GM10248 (cell line): ENCODE data around the gene PRPF18.

Experiments used
- CTCF ChIA-PET: fragments of 300-600 bp; sonication (Branson Sonifier 250); formaldehyde crosslinking; extraction: SDS; loops from one replicate; lab custom pipeline; 2021; ENCODE audit warnings: antibody characterized with exemption; lab: Yijun Ruan, JAX
- POLR2A ChIA-PET: fragments of 350-650 bp; sonication (Branson Sonifier 250); formaldehyde crosslinking; extraction: SDS; loops from one replicate; lab custom pipeline; 2020; ENCODE audit warnings: antibody characterized with exemption; lab: Yijun Ruan, JAX
- DNase-seq: peaks from one replicate; pipeline ENCODE4 v3.0.0; 2012; ENCODE audit errors: extremely low spot score
- TF ChIP-seq, protein P1 (sequence below): IDR thresholded peaks from 2 replicates; pipeline ENCODE4 v1.5.1; 2012; ENCODE audit warnings: mild to moderate bottlenecking, low read depth; ENCODE audit errors: extremely low read depth, missing control alignments, control extremely low read depth

Gene PRPF18

DNA sequence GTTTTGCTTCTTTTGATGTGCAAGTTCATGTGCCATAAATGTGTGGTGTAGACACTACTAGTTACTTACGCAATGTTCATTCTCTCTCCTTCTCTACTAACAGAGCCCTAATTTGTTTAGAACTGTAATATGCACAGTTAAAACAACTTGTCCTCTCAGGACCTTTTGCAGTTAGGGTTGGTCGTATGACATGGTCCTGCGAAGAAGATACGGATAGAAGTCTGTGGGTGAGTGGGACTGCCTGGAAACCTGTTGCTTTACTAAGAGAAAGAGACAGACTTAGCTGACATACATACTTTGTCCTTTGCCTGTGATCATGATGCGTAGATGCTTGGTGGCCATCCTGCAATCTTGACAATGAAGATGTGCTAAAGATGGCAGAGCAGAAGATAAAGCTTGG lies 51.1 kb downstream of the PRPF18 start:
- POLR2A ChIA-PET: no interaction called here
- TF ChIP-seq, protein P1, sequence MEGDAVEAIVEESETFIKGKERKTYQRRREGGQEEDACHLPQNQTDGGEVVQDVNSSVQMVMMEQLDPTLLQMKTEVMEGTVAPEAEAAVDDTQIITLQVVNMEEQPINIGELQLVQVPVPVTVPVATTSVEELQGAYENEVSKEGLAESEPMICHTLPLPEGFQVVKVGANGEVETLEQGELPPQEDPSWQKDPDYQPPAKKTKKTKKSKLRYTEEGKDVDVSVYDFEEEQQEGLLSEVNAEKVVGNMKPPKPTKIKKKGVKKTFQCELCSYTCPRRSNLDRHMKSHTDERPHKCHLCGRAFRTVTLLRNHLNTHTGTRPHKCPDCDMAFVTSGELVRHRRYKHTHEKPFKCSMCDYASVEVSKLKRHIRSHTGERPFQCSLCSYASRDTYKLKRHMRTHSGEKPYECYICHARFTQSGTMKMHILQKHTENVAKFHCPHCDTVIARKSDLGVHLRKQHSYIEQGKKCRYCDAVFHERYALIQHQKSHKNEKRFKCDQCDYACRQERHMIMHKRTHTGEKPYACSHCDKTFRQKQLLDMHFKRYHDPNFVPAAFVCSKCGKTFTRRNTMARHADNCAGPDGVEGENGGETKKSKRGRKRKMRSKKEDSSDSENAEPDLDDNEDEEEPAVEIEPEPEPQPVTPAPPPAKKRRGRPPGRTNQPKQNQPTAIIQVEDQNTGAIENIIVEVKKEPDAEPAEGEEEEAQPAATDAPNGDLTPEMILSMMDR: no peak
- CTCF ChIA-PET: interaction anchor here (1.3 to 4.9 kb wide), 2 partner anchors 12 to 33 kb away, joined by 4 to 19 read pairs; no protein-coding TSS in a partner anchor
- no peak for DNase-seq

DNA sequence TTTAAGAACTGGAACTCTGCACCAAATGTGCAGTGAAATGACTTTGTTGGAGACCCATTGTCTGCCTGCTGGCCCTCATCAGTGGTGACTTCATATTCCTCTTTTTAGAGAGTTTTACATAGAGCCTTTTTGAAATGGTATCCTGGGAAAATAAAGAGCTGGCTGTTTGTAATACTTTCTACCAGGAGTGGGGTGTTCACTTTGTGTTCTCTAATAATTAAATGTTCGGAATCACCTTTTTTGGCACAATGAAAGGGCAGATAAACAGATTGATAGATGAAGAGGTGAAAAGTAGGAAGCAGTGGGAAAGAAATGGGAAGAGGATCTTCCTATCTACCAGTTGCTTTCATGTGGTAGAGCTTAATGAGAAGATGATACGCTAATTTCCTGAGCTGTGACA lies 55.5 kb downstream of the PRPF18 start:
- ChIA-PET POLR2A (no interaction called here), CTCF (no interaction called here)
- DNase-seq: no peak
- TF ChIP-seq, protein P1: no peak

DNA sequence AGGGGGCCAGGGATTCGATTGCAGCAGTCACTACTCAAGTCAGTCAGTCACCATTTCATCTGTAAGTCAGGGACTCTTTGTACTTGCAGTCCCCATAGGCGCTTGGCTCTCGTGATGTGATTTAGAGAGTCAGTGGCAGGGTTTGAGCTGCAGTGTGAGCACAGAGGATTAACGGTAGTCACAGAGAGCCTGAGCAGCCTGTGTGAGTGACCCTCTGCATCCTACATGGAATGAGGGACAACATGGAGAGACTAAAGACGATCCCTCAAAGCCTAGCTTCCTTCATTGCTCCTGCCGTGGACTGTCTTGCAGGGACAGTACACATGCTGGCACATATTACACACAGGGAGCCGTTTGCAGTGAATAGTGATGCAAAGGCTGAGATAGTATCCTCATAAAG lies 56.3 kb downstream of the PRPF18 start:
- TF ChIP-seq, protein P1: no peak
- ChIA-PET POLR2A (no interaction called here), CTCF (interaction anchor here (2.1 kb wide), 1 partner anchor 16 kb away, joined by 7 read pairs; no protein-coding TSS in a partner anchor)
- no peak for DNase-seq

DNA sequence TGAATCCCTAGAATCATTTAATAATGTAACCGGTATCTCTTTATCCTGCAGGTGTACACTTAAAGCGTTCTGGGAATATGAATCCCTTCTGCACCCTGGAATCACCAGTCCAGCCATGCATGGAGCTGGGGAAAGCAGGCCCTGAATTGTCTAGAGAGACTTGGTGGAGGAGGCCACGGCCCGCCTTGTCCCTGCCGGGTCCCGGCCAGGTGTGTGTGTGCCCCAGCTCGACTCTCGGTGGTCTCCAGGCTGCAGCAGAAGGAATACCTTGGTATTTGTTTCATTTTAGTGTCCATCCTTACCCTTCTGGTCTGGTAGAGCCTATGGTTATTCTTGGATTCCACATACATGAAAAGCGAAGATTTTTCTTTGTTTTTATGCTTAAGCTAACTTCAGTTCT lies 58.1 kb downstream of the PRPF18 start:
- DNase-seq: no peak
- CTCF ChIA-PET: interaction anchor here (2.1 to 2.2 kb wide), 2 partner anchors 9 to 14 kb away, joined by 7 to 12 read pairs; no protein-coding TSS in a partner anchor
- TF ChIP-seq, protein P1: no peak
- POLR2A ChIA-PET: interaction anchor here (0.5 to 0.7 kb wide), 2 partner anchors 274 to 440 kb away, joined by 3 read pairs; no protein-coding TSS in a partner anchor

DNA sequence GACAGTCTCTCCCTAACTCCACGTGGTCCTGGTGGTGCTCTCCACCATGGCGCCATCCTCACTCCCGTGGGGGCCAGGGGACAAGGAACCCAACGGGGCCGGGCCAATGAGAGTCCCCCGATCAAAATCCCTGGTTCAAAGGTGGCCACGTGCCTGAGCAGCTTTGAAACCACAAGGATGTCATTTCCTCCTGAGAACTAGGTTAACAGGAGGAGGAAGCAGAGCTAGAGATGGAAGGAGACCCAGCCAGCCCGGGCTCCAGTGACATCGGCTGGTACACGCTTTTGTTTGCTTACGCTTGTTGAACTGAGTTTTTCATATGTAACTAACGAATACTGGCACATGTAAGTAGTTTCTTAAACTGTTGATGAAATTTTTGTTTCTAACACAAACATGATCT lies 61.7 kb downstream of the PRPF18 start:
- TF ChIP-seq, protein P1: no peak
- ChIA-PET POLR2A (no interaction called here), CTCF (interaction anchor here (0.9 to 3.4 kb wide), 3 partner anchors 9 to 11 kb away, joined by 4 to 19 read pairs (median 4); no protein-coding TSS in a partner anchor)
- no peak for DNase-seq

DNA sequence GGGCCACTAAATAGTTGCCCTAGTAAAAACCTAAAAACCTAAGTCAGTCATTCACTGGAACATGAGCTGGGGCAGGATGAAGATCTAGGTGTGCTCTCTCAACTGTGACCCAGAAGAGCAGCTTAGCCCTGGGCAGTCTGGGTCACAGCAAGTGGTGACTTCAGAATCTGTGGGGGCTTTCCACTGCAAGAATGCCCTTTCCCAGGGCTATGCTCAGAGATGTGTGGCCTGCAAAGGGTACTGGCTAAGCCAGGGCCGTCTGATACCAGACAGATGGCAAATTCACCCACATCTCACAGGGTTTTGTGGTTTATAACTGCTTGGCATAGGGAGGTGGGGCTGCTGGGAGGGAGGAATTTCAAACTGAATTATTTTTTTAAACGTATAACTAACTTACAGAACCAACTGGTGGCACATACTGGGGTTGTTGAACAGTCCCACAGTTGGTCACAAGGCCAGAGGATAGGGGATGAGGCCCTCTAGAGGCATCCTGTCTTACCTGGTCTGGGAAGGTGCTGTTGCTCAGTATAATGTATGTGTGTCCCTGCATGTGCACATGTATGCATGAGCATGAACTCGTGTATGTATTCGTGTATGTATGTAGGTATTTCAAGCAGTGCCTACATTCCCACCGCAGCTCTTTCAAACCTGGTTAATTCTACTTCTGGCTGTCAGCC lies 63.2 kb downstream of the PRPF18 start:
- DNase-seq: no peak
- ChIA-PET CTCF (interaction anchor here (0.9 to 3.4 kb wide), 2 partner anchors 10 kb away, joined by 3 to 19 read pairs; no protein-coding TSS in a partner anchor), POLR2A (no interaction called here)
- TF ChIP-seq, protein P1: no peak
